HCEC 1CT (cell line): ENCODE measurements around the gene GIPC3.

Source experiments
- DNase-seq: peaks from one replicate; pipeline ENCODE4 v3.0.0-alpha.2; 2017

GIPC3 gene

DNA sequence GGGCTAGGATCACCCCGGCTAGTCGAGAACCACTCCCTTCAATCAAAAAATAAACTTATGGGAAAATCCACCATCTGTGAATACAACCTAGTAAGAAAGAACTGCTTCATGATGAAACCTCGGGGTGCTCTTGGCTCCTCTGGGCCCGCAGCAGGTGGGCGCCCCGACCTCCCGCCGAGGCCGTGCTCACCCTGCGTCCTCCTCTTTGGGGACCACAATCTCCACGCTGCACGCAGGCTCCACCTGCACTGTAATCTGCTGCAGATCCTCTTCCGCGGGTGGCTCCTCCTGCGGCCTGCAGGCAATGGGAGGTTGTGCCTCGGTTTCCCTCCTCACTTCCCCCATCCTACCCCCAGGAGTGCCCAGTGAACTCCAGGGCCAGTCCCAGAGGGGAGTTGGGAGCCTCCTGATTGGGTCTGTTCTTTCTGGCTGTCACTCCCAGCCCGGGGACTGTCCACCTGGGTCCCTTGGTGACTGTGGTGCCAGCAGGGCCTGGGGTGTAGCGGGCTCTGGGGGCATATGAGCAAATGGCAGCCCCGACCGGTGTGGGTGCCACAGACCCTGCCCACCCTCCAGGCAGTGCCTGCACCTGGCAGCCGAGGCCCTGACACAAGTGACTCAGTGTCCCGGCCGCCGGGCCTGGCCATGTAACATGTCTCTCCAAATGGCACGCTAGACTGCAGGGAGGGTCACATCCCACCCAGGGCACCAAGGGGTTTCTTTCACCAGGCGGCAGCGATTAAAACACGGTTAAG is 56.4 kb downstream of the GIPC3 start:
- DNase-seq: no peak

DNA sequence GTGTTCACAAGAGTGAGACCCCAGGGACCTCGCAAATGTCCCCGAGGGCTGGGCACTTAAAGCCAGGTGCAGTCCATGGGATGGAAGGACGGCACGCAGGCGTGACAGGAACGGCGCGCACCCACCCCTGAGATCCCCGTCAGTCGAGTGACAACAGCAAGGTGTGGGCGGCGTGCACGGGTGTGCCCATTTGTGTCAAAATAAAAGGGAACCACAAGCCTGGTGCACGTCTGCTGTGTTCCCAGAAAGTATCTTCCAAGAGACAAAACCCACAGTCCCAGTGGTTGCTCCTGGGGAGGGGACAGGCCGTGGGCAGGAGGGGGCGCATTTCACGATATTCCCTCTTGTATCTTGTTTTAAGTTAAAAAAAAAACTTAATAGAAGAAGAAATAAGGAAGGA is 57.0 kb downstream of the GIPC3 start:
- DNase-seq: no peak
